Large intestine (tissue), 3 donors: ENCODE measurements around the gene VWA5B2. TPM values are rescaled to one million over a fixed set of nuclear protein-coding genes. Genes with fewer than 3 reads are reported as not detected.

Source experiments
- DNase-seq, 2 donors: peaks; one replicate each; pipeline versions ENCODE4 v3.0.0 to v3.0.0-alpha.2; 2013
- H3K27ac ChIP-seq: one replicate; pipeline ENCODE4 v1.5.1; 2013; ENCODE audit warnings: low read length
- H3K27me3 ChIP-seq: 2 replicates; pipeline ENCODE4 v1.6.1; 2013; ENCODE audit warnings: low read length; ENCODE audit not compliant: control insufficient read depth, insufficient read depth
- H3K36me3 ChIP-seq: 2 replicates; pipeline ENCODE4 v1.6.1; 2013; ENCODE audit warnings: low read length; ENCODE audit not compliant: control insufficient read depth, insufficient read depth
- H3K4me1 ChIP-seq: one replicate; pipeline ENCODE4 v1.6.1; 2013; ENCODE audit warnings: low read length; ENCODE audit not compliant: control insufficient read depth, insufficient read depth
- H3K4me3 ChIP-seq: one replicate; pipeline ENCODE4 v1.5.1; 2013; ENCODE audit warnings: low read length
- H3K9me3 ChIP-seq: one replicate; pipeline ENCODE4 v1.6.1; 2013; ENCODE audit warnings: mild to moderate bottlenecking, low read depth, low read length, moderate library complexity; ENCODE audit not compliant: control insufficient read depth
- WGBS: methylation state at CpG from one replicate; pipeline ENCODE4 v1.1.5; 2013; ENCODE audit warnings: low lambda C conversion rate; ENCODE audit not compliant: insufficient coverage; 5-methylcytosine and 5-hydroxymethylcytosine counted together
- polyA plus RNA-seq: library from polyadenylated mRNA; unstranded; fragments of 120-200 nt; gene quantifications from one replicate; pipeline ENCODE4 v1.2.1, GENCODE V29; 2013

VWA5B2 gene
- polyA plus RNA-seq, 1 donor: 18.6 TPM

- peaks cover 56% of the 10 kb centered on the region for H3K27me3 ChIP-seq
- H3K4me1 ChIP-seq: peaks cover 5% of the 10 kb centered on the region
- no peak overlapping the region for H3K4me3 ChIP-seq
- peaks cover 8% of the 10 kb centered on the region for H3K9me3 ChIP-seq
- WGBS: no CpG with 5 or more reads among the region's 19 CpGs
- H3K27ac ChIP-seq: no peak overlapping the region
- H3K36me3 ChIP-seq: no peaks in the 10 kb centered on the region
- DNase-seq: no peak
Observed at GRCh38 chr3:184234671-184235380, 5.4 kb downstream of the VWA5B2 start.

GRCh38 chr3:184235381-184236032 is 6.1 kb downstream of the VWA5B2 start:
- Histone ChIP-seq H3K27ac (no peak overlapping the region), H3K4me1 (peaks cover 4% of the 10 kb centered on the region), H3K4me3 (no peak overlapping the region), H3K27me3 (peaks cover 51% of the 10 kb centered on the region), H3K36me3 (no peaks in the 10 kb centered on the region), H3K9me3 (peaks cover 4% of the 10 kb centered on the region)
- WGBS: no CpG with 5 or more reads among the region's 4 CpGs
- DNase-seq: no peak

- no peak overlapping the region for H3K27ac ChIP-seq
- peaks cover 3% of the 10 kb centered on the region for H3K4me1 ChIP-seq
- no CpG with 5 or more reads among the region's 14 CpGs for WGBS
- no peaks in the 10 kb centered on the region for H3K36me3 ChIP-seq
- peaks cover 4% of the 10 kb centered on the region for H3K9me3 ChIP-seq
- peaks cover 48% of the 10 kb centered on the region for H3K27me3 ChIP-seq
- no peak overlapping the region for H3K4me3 ChIP-seq
- no peak for DNase-seq
Observed at GRCh38 chr3:184236033-184236410, 6.6 kb downstream of the VWA5B2 start.

GRCh38 chr3:184236636-184237035 is 7.3 kb downstream of the VWA5B2 start:
- no CpG with 5 or more reads among the region's 3 CpGs for WGBS
- H3K27me3 ChIP-seq: peaks cover 42% of the 10 kb centered on the region
- DNase-seq: no peak
- H3K27ac ChIP-seq: no peak overlapping the region
- H3K36me3 ChIP-seq: no peaks in the 10 kb centered on the region
- H3K9me3 ChIP-seq: peaks cover 4% of the 10 kb centered on the region
- H3K4me3 ChIP-seq: no peak overlapping the region
- H3K4me1 ChIP-seq: peaks cover 4% of the 10 kb centered on the region

- no CpG with 5 or more reads among the region's 7 CpGs for WGBS
- Histone ChIP-seq H3K36me3 (peaks cover 2% of the 10 kb centered on the region), H3K4me1 (peaks cover 4% of the 10 kb centered on the region), H3K27me3 (peaks cover 36% of the 10 kb centered on the region), H3K4me3 (no peak overlapping the region), H3K27ac (no peak overlapping the region), H3K9me3 (peaks cover 4% of the 10 kb centered on the region)
- DNase-seq: no peak
Observed at GRCh38 chr3:184237211-184237610, 7.8 kb downstream of the VWA5B2 start.

GRCh38 chr3:184237807-184238206 is 8.4 kb downstream of the VWA5B2 start:
- H3K4me3 ChIP-seq: no peak overlapping the region
- no CpG with 5 or more reads among the region's 1 CpG for WGBS

GRCh38 chr3:184238246-184238818 is 8.9 kb downstream of the VWA5B2 start:
- DNase-seq: no peak
- Histone ChIP-seq H3K9me3 (peaks cover 2% of the 10 kb centered on the region), H3K4me1 (peaks cover 4% of the 10 kb centered on the region), H3K27ac (no peak overlapping the region), H3K36me3 (peaks cover 12% of the 10 kb centered on the region), H3K27me3 (peaks cover 25% of the 10 kb centered on the region), H3K4me3 (no peak overlapping the region)
- WGBS: no CpG with 5 or more reads among the region's 13 CpGs

More at GRCh38 chr3:184237807-184238206, 8.4 kb downstream of the VWA5B2 start:
- H3K4me1 ChIP-seq: peaks cover 4% of the 10 kb centered on the region
- peaks cover 4% of the 10 kb centered on the region for H3K9me3 ChIP-seq
- H3K36me3 ChIP-seq: peaks cover 8% of the 10 kb centered on the region
- no peak overlapping the region for H3K27ac ChIP-seq
- no peak for DNase-seq
- peaks cover 30% of the 10 kb centered on the region for H3K27me3 ChIP-seq

- WGBS: no CpG with 5 or more reads among the region's 8 CpGs
- no peak overlapping the region for H3K4me3 ChIP-seq
- peaks cover 4% of the 10 kb centered on the region for H3K4me1 ChIP-seq
- H3K36me3 ChIP-seq: peaks cover 21% of the 10 kb centered on the region
- H3K9me3 ChIP-seq: no peaks in the 10 kb centered on the region
- H3K27me3 ChIP-seq: peaks cover 20% of the 10 kb centered on the region
- DNase-seq: no peak
- no peak overlapping the region for H3K27ac ChIP-seq
Observed at GRCh38 chr3:184239221-184239620, 9.8 kb downstream of the VWA5B2 start.

GRCh38 chr3:184239708-184240107 is 10.3 kb downstream of the VWA5B2 start:
- Histone ChIP-seq H3K27ac (no peak overlapping the region), H3K27me3 (peaks cover 15% of the 10 kb centered on the region), H3K4me3 (no peak overlapping the region), H3K4me1 (peaks cover 4% of the 10 kb centered on the region), H3K36me3 (peaks cover 26% of the 10 kb centered on the region), H3K9me3 (no peaks in the 10 kb centered on the region)
- no peak for DNase-seq
- WGBS: no CpG with 5 or more reads among the region's 7 CpGs

GRCh38 chr3:184240384-184241140 is 11.2 kb downstream of the VWA5B2 start:
- Histone ChIP-seq H3K9me3 (no peaks in the 10 kb centered on the region), H3K27ac (no peak overlapping the region), H3K36me3 (peaks cover 35% of the 10 kb centered on the region), H3K27me3 (peaks cover 14% of the 10 kb centered on the region), H3K4me3 (no peak overlapping the region), H3K4me1 (peaks cover 4% of the 10 kb centered on the region)
- DNase-seq: no peak
- no CpG with 5 or more reads among the region's 4 CpGs for WGBS
